ENCODE measurements around the gene USP10. TPM values are rescaled to one million over a fixed set of nuclear protein-coding genes. Genes with fewer than 3 reads are reported as not detected.

The USP10 gene
- polyA plus RNA-seq, 3 donors = 38.7 to 115 (median 90.9) TPM

- Mint-ChIP-seq H3K4me3 (no peak overlapping the region), H3K27me3 (ENCODE audit: low read depth in 3 of 3) (peaks cover 0 to 2% (median 0%) of the 10 kb centered on the region in 3 donors), H3K27ac (peak overlapping the region in 1 of 7 donors; percentile 68), H3K9me3 (no peaks in the 10 kb centered on the region), H3K4me1 (peaks cover 9% of the 10 kb centered on the region), H3K36me3 (peaks cover 13 to 21% of the 10 kb centered on the region in 2 donors)
- no peak for DNase-seq
- Histone ChIP-seq H3K36me3 (replicated peaks in 1 of 2; ENCODE audit: control insufficient read depth in 1 of 2, insufficient read depth in 2 of 2, low read length in 2 of 2) (no peaks in the 10 kb centered on the region), H3K4me1 (ENCODE audit: control insufficient read depth in 1 of 2, insufficient read depth in 2 of 2, low read length in 2 of 2) (peaks cover 0 to 4% of the 10 kb centered on the region in 2 donors), H3K4me2 (replicated peaks; ENCODE audit: extremely low read depth, low read length, poor library complexity, severe bottlenecking) (no peak overlapping the region), H3K4me3 (replicated peaks in 1 of 3; ENCODE audit: low read depth in 2 of 3, low read length in 3 of 3) (no peak overlapping the region), H3K27ac (ENCODE audit: low read depth in 1 of 2, low read length in 2 of 2) (no peak overlapping the region), H3K9me3 (replicated peaks in 1 of 2; ENCODE audit: control insufficient read depth in 1 of 2, insufficient read depth in 1 of 2, low read length in 2 of 2) (no peaks in the 10 kb centered on the region), H3K27me3 (ENCODE audit: control insufficient read depth in 2 of 2, insufficient read depth in 2 of 2, low read length in 2 of 2) (no peaks in the 10 kb centered on the region), H4K20me1 (ENCODE audit: insufficient read depth, low read length) (no peaks in the 10 kb centered on the region), H2AFZ (ENCODE audit: insufficient read depth, low read depth, low read length, poor library complexity, severe bottlenecking) (no peak overlapping the region), H3K9ac (ENCODE audit: insufficient read depth, low read length, poor library complexity, severe bottlenecking) (no peak overlapping the region), H3K79me2 (ENCODE audit: insufficient read depth, low read length) (no peaks in the 10 kb centered on the region)
- WGBS (ENCODE audit: insufficient coverage) = 96% methylated on average over 3 of the region's 5 CpGs
- no peak for TF ChIP-seq CTCF (IDR thresholded peaks at IDR 0.05)
- intact Hi-C loops (cut with micrococcal nuclease) = no loop called here
Observed at GRCh38 chr16:84787263-84787622, 87.4 kb downstream of the USP10 start.

GRCh38 chr16:84788920-84789391 lies 89.2 kb downstream of the USP10 start:
- Histone ChIP-seq H3K27ac (ENCODE audit: low read depth in 1 of 2, low read length in 2 of 2) (no peak overlapping the region), H3K4me3 (replicated peaks in 1 of 3; ENCODE audit: low read depth in 2 of 3, low read length in 3 of 3) (no peak overlapping the region), H3K79me2 (ENCODE audit: insufficient read depth, low read length) (no peaks in the 10 kb centered on the region), H3K9me3 (replicated peaks in 1 of 2; ENCODE audit: control insufficient read depth in 1 of 2, insufficient read depth in 1 of 2, low read length in 2 of 2) (no peaks in the 10 kb centered on the region), H3K4me1 (ENCODE audit: control insufficient read depth in 1 of 2, insufficient read depth in 2 of 2, low read length in 2 of 2) (peaks cover 10 to 11% of the 10 kb centered on the region in 2 donors), H3K4me2 (replicated peaks; ENCODE audit: extremely low read depth, low read length, poor library complexity, severe bottlenecking) (no peak overlapping the region), H3K27me3 (ENCODE audit: control insufficient read depth in 2 of 2, insufficient read depth in 2 of 2, low read length in 2 of 2) (no peaks in the 10 kb centered on the region), H3K36me3 (replicated peaks in 1 of 2; ENCODE audit: control insufficient read depth in 1 of 2, insufficient read depth in 2 of 2, low read length in 2 of 2) (no peaks in the 10 kb centered on the region), H4K20me1 (ENCODE audit: insufficient read depth, low read length) (no peaks in the 10 kb centered on the region), H2AFZ (ENCODE audit: insufficient read depth, low read depth, low read length, poor library complexity, severe bottlenecking) (no peak overlapping the region), H3K9ac (ENCODE audit: insufficient read depth, low read length, poor library complexity, severe bottlenecking) (no peak overlapping the region)
- 79% methylated on average over 20 of the region's 22 CpGs for WGBS (ENCODE audit: insufficient coverage)
- Mint-ChIP-seq H3K27me3 (ENCODE audit: low read depth in 3 of 3) (peaks cover 0 to 2% (median 0%) of the 10 kb centered on the region in 3 donors), H3K4me1 (peaks cover 20% of the 10 kb centered on the region), H3K36me3 (peaks cover 11 to 17% of the 10 kb centered on the region in 2 donors), H3K9me3 (no peaks in the 10 kb centered on the region), H3K4me3 (no peak overlapping the region), H3K27ac (peak overlapping the region in 1 of 7 donors; percentile 46)
- DNase-seq = peak in 2 of 3 donors; percentile 7 to 18
- TF ChIP-seq CTCF (IDR thresholded peaks at IDR 0.05) = no peak
- intact Hi-C loops (cut with micrococcal nuclease) = no loop called here
